PC-9 (cell line): Measurements from ENCODE around the gene POLA1. TPM values are rescaled to one million over a fixed set of nuclear protein-coding genes. Genes with fewer than 3 reads are reported as not detected.

ENCODE experiments used
- BruUV-seq: library from RNA; stranded (reverse); fragments of 400-500 nt; replicated peaks from 2 replicates; lab custom pipeline; 2021; lab: Mats Ljungman, UMichigan
- CTCF ChIA-PET: fragments of 300-600 bp; sonication (Branson Sonifier 250); formaldehyde crosslinking; loops from one replicate; lab custom pipeline; 2022; ENCODE audit warnings: antibody characterized with exemption; lab: Charles Lee
- POLR2A ChIA-PET: fragments of 300-600 bp; sonication (Branson Sonifier 250); formaldehyde crosslinking; loops from one replicate; lab custom pipeline; 2022; ENCODE audit warnings: antibody characterized with exemption; ENCODE audit not compliant: unreplicated experiment; lab: Charles Lee
- DNase-seq, 2 experiments: peaks; one replicate each; pipeline versions ENCODE4 v3.0.0 to v3.0.0-alpha.2; 2015 to 2022; ENCODE audit warnings: mixed read lengths in 1 of 2
- H2AFZ ChIP-seq: fragments of 200-600 bp; sonication (generic); 2 replicates; pipeline ENCODE4 v1.8.1; 2017; ENCODE audit warnings: antibody characterized with exemption
- H3F3A ChIP-seq: fragments of 200-600 bp; sonication (generic); 2 replicates; pipeline ENCODE4 v1.8.1; 2017; ENCODE audit warnings: antibody characterized with exemption, mild to moderate bottlenecking, low read depth; ENCODE audit not compliant: insufficient read depth
- H3K27ac ChIP-seq: fragments of 200-600 bp; sonication (generic); 2 replicates; pipeline ENCODE4 v1.6.1; 2016; ENCODE audit warnings: mixed run types
- H3K27me3 ChIP-seq: fragments of 200-600 bp; sonication (generic); 2 replicates; pipeline ENCODE4 v1.6.1; 2016; ENCODE audit warnings: low read depth, mixed run types; ENCODE audit not compliant: insufficient read depth
- H3K36me3 ChIP-seq: fragments of 200-600 bp; sonication (generic); 2 replicates; pipeline ENCODE4 v1.6.1; 2016; ENCODE audit warnings: low read depth, mixed run types
- H3K4me1 ChIP-seq: fragments of 200-600 bp; sonication (generic); replicated peaks from 2 replicates; pipeline ENCODE4 v1.6.1; 2016; ENCODE audit warnings: mixed run types; ENCODE audit not compliant: insufficient read depth
- H3K4me2 ChIP-seq: fragments of 200-600 bp; sonication (generic); 2 replicates; pipeline ENCODE4 v1.6.1; 2017; ENCODE audit warnings: mixed run types
- H3K4me3 ChIP-seq: fragments of 200-600 bp; sonication (generic); 2 replicates; pipeline ENCODE4 v1.6.1; 2016; ENCODE audit warnings: mixed run types
- H3K79me2 ChIP-seq: fragments of 200-600 bp; sonication (generic); 2 replicates; pipeline ENCODE4 v1.6.1; 2017; ENCODE audit warnings: low read depth, mixed run types
- H3K9me2 ChIP-seq: fragments of 200-600 bp; sonication (generic); 2 replicates; pipeline ENCODE4 v1.8.1; 2017; ENCODE audit warnings: mild to moderate bottlenecking; ENCODE audit not compliant: insufficient read depth
- H3K9me3 ChIP-seq: fragments of 200-600 bp; sonication (generic); 2 replicates; pipeline ENCODE4 v1.8.1; 2016; ENCODE audit warnings: low read depth; ENCODE audit not compliant: insufficient read depth
- H4K20me1 ChIP-seq: fragments of 200-600 bp; sonication (generic); 2 replicates; pipeline ENCODE4 v1.8.1; 2017; ENCODE audit not compliant: insufficient read depth
- EZH2 ChIP-seq: fragments of 200-600 bp; sonication (generic); IDR thresholded peaks from 2 replicates; pipeline ENCODE4 v1.8.0; 2017; ENCODE audit warnings: antibody characterized with exemption, low read depth
- intact Hi-C: fragments of 100-400 bp; cut with micrococcal nuclease; formaldehyde crosslinking; loops from one replicate; pipeline ENCODE4 v1.10.0; 2022; ENCODE audit not compliant: unreplicated experiment
- total RNA-seq: library from RNA; stranded (reverse); gene quantifications from 2 replicates; pipeline ENCODE4 v1.2.3, GENCODE V29; 2021
- TF ChIP-seq, protein P1 (sequence below): fragments of 200-600 bp; sonication (generic); conservative IDR thresholded peaks from 2 replicates; pipeline ENCODE4 v1.6.1; 2017; ENCODE audit warnings: mixed run types, antibody characterized with exemption, mild to moderate bottlenecking, moderate library complexity

The POLA1 gene
- total RNA-seq, 1 experiment from 2014 or later: 24.6 TPM

DNA sequence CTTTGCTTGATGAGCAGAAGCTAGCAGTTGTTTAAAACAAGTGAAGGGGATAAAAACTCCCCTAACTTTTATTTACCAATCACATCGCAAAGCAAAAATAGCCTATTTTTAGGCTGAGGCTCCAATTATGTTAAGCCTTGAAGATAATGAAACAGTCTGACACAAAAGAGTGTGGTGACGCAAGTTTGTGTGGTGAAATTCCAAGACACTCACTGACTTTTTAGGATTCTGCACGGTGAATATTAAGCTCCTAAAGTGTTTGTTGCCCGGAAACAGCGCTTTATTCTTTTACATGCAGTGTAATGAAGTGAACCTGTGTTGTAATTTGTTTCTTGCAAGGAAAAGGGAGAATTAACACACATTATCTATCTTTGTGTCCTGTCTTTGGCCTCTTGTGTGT, 74.8 kb downstream of the POLA1 start:
- Histone ChIP-seq H3K27me3 (no peaks in the 10 kb centered on the region), H3K79me2 (no peaks in the 10 kb centered on the region), H3K9me2 (no peaks in the 10 kb centered on the region), H3K4me1 (no peaks in the 10 kb centered on the region), H3K36me3 (no peaks in the 10 kb centered on the region), H3F3A (no peaks in the 10 kb centered on the region), H3K4me2 (no peak overlapping the region), H4K20me1 (no peaks in the 10 kb centered on the region), H3K9me3 (no peaks in the 10 kb centered on the region), H2AFZ (no peak overlapping the region), H3K27ac (no peak overlapping the region), H3K4me3 (no peak overlapping the region)
- no TSS peak for BruUV-seq
- ChIA-PET POLR2A (no interaction called here), CTCF (no interaction called here)
- DNase-seq: no peak
- intact Hi-C loops: no loop called here
- TF ChIP-seq, protein P1, sequence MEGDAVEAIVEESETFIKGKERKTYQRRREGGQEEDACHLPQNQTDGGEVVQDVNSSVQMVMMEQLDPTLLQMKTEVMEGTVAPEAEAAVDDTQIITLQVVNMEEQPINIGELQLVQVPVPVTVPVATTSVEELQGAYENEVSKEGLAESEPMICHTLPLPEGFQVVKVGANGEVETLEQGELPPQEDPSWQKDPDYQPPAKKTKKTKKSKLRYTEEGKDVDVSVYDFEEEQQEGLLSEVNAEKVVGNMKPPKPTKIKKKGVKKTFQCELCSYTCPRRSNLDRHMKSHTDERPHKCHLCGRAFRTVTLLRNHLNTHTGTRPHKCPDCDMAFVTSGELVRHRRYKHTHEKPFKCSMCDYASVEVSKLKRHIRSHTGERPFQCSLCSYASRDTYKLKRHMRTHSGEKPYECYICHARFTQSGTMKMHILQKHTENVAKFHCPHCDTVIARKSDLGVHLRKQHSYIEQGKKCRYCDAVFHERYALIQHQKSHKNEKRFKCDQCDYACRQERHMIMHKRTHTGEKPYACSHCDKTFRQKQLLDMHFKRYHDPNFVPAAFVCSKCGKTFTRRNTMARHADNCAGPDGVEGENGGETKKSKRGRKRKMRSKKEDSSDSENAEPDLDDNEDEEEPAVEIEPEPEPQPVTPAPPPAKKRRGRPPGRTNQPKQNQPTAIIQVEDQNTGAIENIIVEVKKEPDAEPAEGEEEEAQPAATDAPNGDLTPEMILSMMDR: no peak
- TF ChIP-seq EZH2: no peak

- H3K36me3 ChIP-seq: no peaks in the 10 kb centered on the region
- no peak overlapping the region for H3K4me2 ChIP-seq
- ChIA-PET POLR2A (no interaction called here), CTCF (no interaction called here)
- no peak overlapping the region for H2AFZ ChIP-seq
- no peak overlapping the region for H3K27ac ChIP-seq
- no peaks in the 10 kb centered on the region for H3K9me3 ChIP-seq
- BruUV-seq: no TSS peak
- no peaks in the 10 kb centered on the region for H3F3A ChIP-seq
- intact Hi-C loops: no loop called here
- no peak for DNase-seq
- H3K9me2 ChIP-seq: no peaks in the 10 kb centered on the region
- no peak overlapping the region for H3K4me3 ChIP-seq
- no peaks in the 10 kb centered on the region for H3K79me2 ChIP-seq
- TF ChIP-seq EZH2: no peak
- TF ChIP-seq, protein P1: no peak
- H3K4me1 ChIP-seq: no peaks in the 10 kb centered on the region
- no peaks in the 10 kb centered on the region for H4K20me1 ChIP-seq
- H3K27me3 ChIP-seq: no peaks in the 10 kb centered on the region
Measured at GRCh38 chrX:24774650-24775049, 80.9 kb downstream of the POLA1 start.

DNA sequence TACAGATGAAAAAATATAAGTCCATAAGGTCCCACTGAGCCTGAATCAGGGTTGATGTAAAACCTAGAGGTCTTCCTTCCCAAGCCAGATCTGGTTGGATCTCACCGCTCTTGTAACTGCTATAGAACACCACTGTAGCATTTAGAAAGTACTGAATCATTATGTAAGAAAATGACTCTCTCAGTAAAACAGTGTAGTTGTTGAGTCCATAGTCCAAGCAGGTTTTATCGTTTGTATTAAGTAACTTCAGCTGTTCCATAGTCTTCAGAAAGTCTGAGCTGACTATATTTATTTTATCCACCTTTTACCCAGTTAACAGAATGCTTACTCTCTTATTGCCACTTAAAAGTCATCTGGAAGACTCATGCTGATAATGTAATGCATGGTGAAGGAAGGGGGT, 82.2 kb downstream of the POLA1 start:
- H3K79me2 ChIP-seq: no peaks in the 10 kb centered on the region
- no peaks in the 10 kb centered on the region for H4K20me1 ChIP-seq
- H3K9me3 ChIP-seq: no peaks in the 10 kb centered on the region
- no peak overlapping the region for H3K4me3 ChIP-seq
- H3F3A ChIP-seq: no peaks in the 10 kb centered on the region
- ChIA-PET CTCF (no interaction called here), POLR2A (no interaction called here)
- no TSS peak for BruUV-seq
- H3K36me3 ChIP-seq: no peaks in the 10 kb centered on the region
- intact Hi-C loops: no loop called here
- H3K27ac ChIP-seq: no peak overlapping the region
- no peak overlapping the region for H2AFZ ChIP-seq
- H3K27me3 ChIP-seq: no peaks in the 10 kb centered on the region
- no peak for TF ChIP-seq EZH2
- TF ChIP-seq, protein P1: no peak
- no peak for DNase-seq
- H3K9me2 ChIP-seq: no peaks in the 10 kb centered on the region
- no peaks in the 10 kb centered on the region for H3K4me1 ChIP-seq
- H3K4me2 ChIP-seq: no peak overlapping the region
